H9 (cell line): ENCODE measurements around the gene EIF6. TPM values are rescaled to one million over a fixed set of nuclear protein-coding genes. Genes with fewer than 3 reads are reported as not detected.

Source experiments
- DNase-seq: peaks from one replicate; pipeline ENCODE4 v3.0.0-alpha.2; 2017
- H2AFZ ChIP-seq: one replicate; pipeline ENCODE4 v1.6.1; 2013; ENCODE audit warnings: mild to moderate bottlenecking, low read length, control low read depth, moderate library complexity
- H2AK5ac ChIP-seq: 2 replicates; pipeline ENCODE4 v1.6.1; 2013; ENCODE audit warnings: low read length, control low read depth, mixed read lengths; ENCODE audit not compliant: insufficient read length
- H2BK120ac ChIP-seq: one replicate; pipeline ENCODE4 v1.6.1; 2013; ENCODE audit warnings: low read depth, mild to moderate bottlenecking, low read length, control low read depth, inconsistent platforms; ENCODE audit not compliant: poor library complexity, severe bottlenecking
- H2BK12ac ChIP-seq: 2 replicates; pipeline ENCODE4 v1.6.1; 2013; ENCODE audit warnings: low read length, control low read depth, mixed read lengths, low read depth; ENCODE audit not compliant: insufficient read length
- H2BK15ac ChIP-seq: 2 replicates; pipeline ENCODE4 v1.6.1; 2013; ENCODE audit warnings: low read depth, low read length, control low read depth
- H2BK20ac ChIP-seq: one replicate; pipeline ENCODE4 v1.6.1; 2013; ENCODE audit warnings: low read depth, mild to moderate bottlenecking, low read length, control low read depth, inconsistent platforms; ENCODE audit not compliant: poor library complexity, severe bottlenecking
- H2BK5ac ChIP-seq: 2 replicates; pipeline ENCODE4 v1.6.1; 2013; ENCODE audit warnings: low read length, control low read depth, mixed read lengths; ENCODE audit not compliant: insufficient read length
- H3K14ac ChIP-seq: 2 replicates; pipeline ENCODE4 v1.6.1; 2013; ENCODE audit warnings: low read length, control low read depth; ENCODE audit not compliant: insufficient read depth
- H3K18ac ChIP-seq: 2 replicates; pipeline ENCODE4 v1.6.1; 2013; ENCODE audit warnings: low read depth, mild to moderate bottlenecking, mixed read lengths, low read length, control low read depth; ENCODE audit not compliant: insufficient read length
- H3K23ac ChIP-seq: 2 replicates; pipeline ENCODE4 v1.6.1; 2013; ENCODE audit warnings: low read length, control low read depth, mixed read lengths, low read depth; ENCODE audit not compliant: insufficient read length
- H3K23me2 ChIP-seq: 2 replicates; pipeline ENCODE4 v1.6.1; 2013; ENCODE audit warnings: low read depth, mild to moderate bottlenecking, mixed read lengths, low read length, control low read depth; ENCODE audit not compliant: insufficient read length, poor library complexity, severe bottlenecking
- H3K27ac ChIP-seq: 2 replicates; pipeline ENCODE4 v1.5.1; 2013; ENCODE audit warnings: low read length, control low read depth, mixed read lengths, low read depth; ENCODE audit not compliant: insufficient read length
- H3K27me3 ChIP-seq: 2 replicates; pipeline ENCODE4 v1.6.1; 2013; ENCODE audit warnings: low read length, control low read depth, inconsistent platforms; ENCODE audit not compliant: insufficient read depth
- H3K4ac ChIP-seq: 2 replicates; pipeline ENCODE4 v1.6.1; 2013; ENCODE audit warnings: low read depth, mild to moderate bottlenecking, control low read depth, inconsistent platforms, low read length, moderate library complexity
- H3K4me1 ChIP-seq: 2 replicates; pipeline ENCODE4 v1.6.1; 2013; ENCODE audit warnings: low read length, control low read depth, inconsistent platforms; ENCODE audit not compliant: insufficient read depth
- H3K4me2 ChIP-seq: 2 replicates; pipeline ENCODE4 v1.6.1; 2013; ENCODE audit warnings: low read length, control low read depth, mixed read lengths; ENCODE audit not compliant: insufficient read length, insufficient read depth
- H3K56ac ChIP-seq: 2 replicates; pipeline ENCODE4 v1.6.1; 2013; ENCODE audit warnings: low read depth, mild to moderate bottlenecking, mixed read lengths, low read length, control low read depth; ENCODE audit not compliant: insufficient read length
- H3K79me1 ChIP-seq: 2 replicates; pipeline ENCODE4 v1.6.1; 2013; ENCODE audit warnings: low read depth, mild to moderate bottlenecking, moderate library complexity, low read length, control low read depth, inconsistent platforms; ENCODE audit not compliant: insufficient read depth, poor library complexity, severe bottlenecking
- H3K79me2 ChIP-seq: 2 replicates; pipeline ENCODE4 v1.6.1; 2013; ENCODE audit warnings: low read length, control low read depth, inconsistent platforms; ENCODE audit not compliant: insufficient read depth
- H3K9ac ChIP-seq: 2 replicates; pipeline ENCODE4 v1.6.1; 2013; ENCODE audit warnings: low read length, control low read depth, mixed read lengths; ENCODE audit not compliant: insufficient read length; ENCODE audit errors: extremely low read depth
- H3K9me3 ChIP-seq: one replicate; pipeline ENCODE4 v1.6.1; 2013; ENCODE audit warnings: low read depth, low read length, inconsistent platforms; ENCODE audit not compliant: control insufficient read depth
- H3T11ph ChIP-seq: one replicate; pipeline ENCODE4 v1.6.1; 2013; ENCODE audit warnings: mild to moderate bottlenecking, low read length, control low read depth, inconsistent platforms
- H4K20me1 ChIP-seq: one replicate; pipeline ENCODE4 v1.6.1; 2013; ENCODE audit not compliant: control insufficient read depth, insufficient read length, insufficient read depth
- H4K5ac ChIP-seq: 2 replicates; pipeline ENCODE4 v1.6.1; 2013; ENCODE audit warnings: low read depth, mild to moderate bottlenecking, mixed read lengths, low read length, control low read depth; ENCODE audit not compliant: insufficient read length
- H4K8ac ChIP-seq: replicated peaks from 2 replicates; pipeline ENCODE4 v1.6.1; 2013; ENCODE audit warnings: low read length, control low read depth, mixed read lengths, low read depth; ENCODE audit not compliant: insufficient read length
- H4K91ac ChIP-seq: 2 replicates; pipeline ENCODE4 v1.6.1; 2013; ENCODE audit warnings: low read depth, mild to moderate bottlenecking, moderate library complexity, mixed read lengths, low read length, control low read depth; ENCODE audit not compliant: insufficient read length
- H3K27ac Mint-ChIP-seq, 3 experiments: 2 replicates in 2 of 3; 3 replicates in 1 of 3; pipeline ENCODE4 v1.8.0; 2020 to 2021; ENCODE audit warnings: mixed read lengths in 3 of 3, mild to moderate bottlenecking in 1 of 3, moderate library complexity in 1 of 3
- H3K27me3 Mint-ChIP-seq: 2 replicates; pipeline ENCODE4 v1.8.0; 2021; ENCODE audit warnings: low read depth, mild to moderate bottlenecking, moderate library complexity, mixed read lengths
- H3K36me3 Mint-ChIP-seq, 3 experiments: 2 replicates in 2 of 3; 3 replicates in 1 of 3; pipeline ENCODE4 v1.8.0; 2020 to 2021; ENCODE audit warnings: low read depth in 3 of 3, mixed read lengths in 3 of 3; ENCODE audit not compliant: insufficient read depth in 1 of 3
- H3K4me1 Mint-ChIP-seq, 2 experiments: 2 replicates each; pipeline ENCODE4 v1.8.0; 2020; ENCODE audit warnings: mixed read lengths in 2 of 2
- H3K4me3 Mint-ChIP-seq, 2 experiments: 2 replicates in 1 of 2; 3 replicates in 1 of 2; pipeline ENCODE4 v1.8.0; 2020 to 2021; ENCODE audit warnings: mild to moderate bottlenecking in 2 of 2, mixed read lengths in 2 of 2, moderate library complexity in 1 of 2
- H3K9me3 Mint-ChIP-seq, 2 experiments: 2 replicates in 1 of 2; 3 replicates in 1 of 2; pipeline ENCODE4 v1.8.0; 2020; ENCODE audit warnings: mild to moderate bottlenecking in 2 of 2, mixed read lengths in 2 of 2, moderate library complexity in 1 of 2
- CTCF ChIP-seq: fragments of 200-600 bp; sonication (generic); conservative IDR thresholded peaks from 3 replicates; pipeline ENCODE4 v1.8.0; 2021; ENCODE audit warnings: antibody characterized with exemption, mild to moderate bottlenecking
- WGBS: extraction: QIAGEN DNeasy Blood & Tissue Kit; methylation state at CpG from one replicate; pipeline ENCODE4 v1.1.7; 2013; ENCODE audit warnings: missing lambda C conversion rate, low lambda C conversion rate, mixed read lengths; ENCODE audit not compliant: insufficient read length; ENCODE audit errors: extremely low coverage; 5-methylcytosine and 5-hydroxymethylcytosine counted together
- total RNA-seq: library from RNA; stranded (reverse); gene quantifications from 2 replicates; pipeline ENCODE4 v1.2.1, GENCODE V29; 2021

EIF6 gene
- total RNA-seq, 1 experiment from 2014 or later = 150 TPM

- Mint-ChIP-seq H3K4me3 (no peak overlapping the region), H3K27me3 (no peaks in the 10 kb centered on the region; the same call in 1 of the 2 replicates), H3K27ac (peak overlapping the region in 1 of 3 experiments; percentile 23; a peak in 1 of 7 replicates), H3K9me3 (no peaks in the 10 kb centered on the region; a peak in 2 of 5 replicates), H3K36me3 (peaks cover 26 to 58% (median 54%) of the 10 kb centered on the region in 3 experiments), H3K4me1 (peaks cover 24 to 30% of the 10 kb centered on the region in 2 experiments)
- no peak overlapping the region for H3K9ac ChIP-seq
- no peak overlapping the region for H2BK5ac ChIP-seq
- H2AFZ ChIP-seq = no peak overlapping the region
- H4K8ac ChIP-seq = no peak overlapping the region
- no peak overlapping the region for H2BK12ac ChIP-seq
- no peak overlapping the region for H2AK5ac ChIP-seq
- no peak for DNase-seq
- peaks cover 7% of the 10 kb centered on the region for H3K4me1 ChIP-seq
- H3K18ac ChIP-seq = no peak overlapping the region
- no peak overlapping the region for H3K4me2 ChIP-seq
- no peak overlapping the region for H3K27ac ChIP-seq
- H3K27me3 ChIP-seq = no peaks in the 10 kb centered on the region
- TF ChIP-seq CTCF = no peak
- no peaks in the 10 kb centered on the region for H3K79me1 ChIP-seq
- H3T11ph ChIP-seq = no peak overlapping the region
- no peak overlapping the region for H4K91ac ChIP-seq
- no peak overlapping the region for H3K23ac ChIP-seq
- H2BK15ac ChIP-seq = no peak overlapping the region
- H4K20me1 ChIP-seq = no peaks in the 10 kb centered on the region
- no peak overlapping the region for H3K4ac ChIP-seq
- H3K56ac ChIP-seq = no peak overlapping the region
- peaks cover 11% of the 10 kb centered on the region for H3K79me2 ChIP-seq
- no CpG with 5 or more reads among the region's 10 CpGs for WGBS
- H3K14ac ChIP-seq = no peak overlapping the region
- no peak overlapping the region for H2BK120ac ChIP-seq
- peaks cover 10% of the 10 kb centered on the region for H3K23me2 ChIP-seq
- H3K9me3 ChIP-seq = no peaks in the 10 kb centered on the region
- no peak overlapping the region for H4K5ac ChIP-seq
- no peak overlapping the region for H2BK20ac ChIP-seq
Observed at GRCh38 chr20:35281506-35282101, 3.0 kb downstream of the EIF6 start.
